ENCODE results near the gene CYP4F12.

CYP4F12 gene

DNA sequence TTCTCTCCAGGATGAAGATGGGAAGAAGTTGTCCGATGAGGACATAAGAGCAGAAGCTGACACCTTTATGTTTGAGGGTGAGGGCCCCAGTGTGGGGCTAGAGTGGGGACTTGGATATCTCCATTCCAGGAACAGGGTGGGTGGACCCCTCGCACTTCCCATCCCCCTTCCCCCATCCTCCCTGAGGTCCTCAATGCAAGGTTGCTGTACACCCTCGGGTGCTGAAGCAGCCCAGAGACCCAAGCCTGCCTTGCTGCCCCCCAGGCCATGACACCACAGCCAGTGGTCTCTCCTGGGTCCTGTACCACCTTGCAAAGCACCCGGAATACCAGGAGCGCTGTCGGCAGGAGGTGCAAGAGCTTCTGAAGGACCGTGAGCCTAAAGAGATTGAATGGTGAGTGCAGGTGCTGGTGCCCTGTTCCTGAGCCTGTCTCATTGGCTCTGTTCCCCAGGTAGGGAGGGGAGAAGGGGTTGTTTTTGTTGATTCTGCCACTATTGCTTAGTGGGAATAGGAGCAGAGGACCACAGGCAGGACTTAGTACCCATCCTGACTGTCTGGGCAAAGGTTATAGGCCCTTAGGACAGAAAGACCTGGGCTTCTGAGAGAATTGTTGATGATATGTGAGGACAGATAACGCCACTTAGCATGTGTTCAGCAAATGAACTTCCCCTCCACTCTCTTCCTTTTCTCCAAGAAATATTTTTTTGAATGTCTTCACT lies 20.2 kb upstream of the CYP4F12 start:
- DNase-seq (ENCODE audit: low spot score), result no peak
- TF ChIP-seq, protein P1, sequence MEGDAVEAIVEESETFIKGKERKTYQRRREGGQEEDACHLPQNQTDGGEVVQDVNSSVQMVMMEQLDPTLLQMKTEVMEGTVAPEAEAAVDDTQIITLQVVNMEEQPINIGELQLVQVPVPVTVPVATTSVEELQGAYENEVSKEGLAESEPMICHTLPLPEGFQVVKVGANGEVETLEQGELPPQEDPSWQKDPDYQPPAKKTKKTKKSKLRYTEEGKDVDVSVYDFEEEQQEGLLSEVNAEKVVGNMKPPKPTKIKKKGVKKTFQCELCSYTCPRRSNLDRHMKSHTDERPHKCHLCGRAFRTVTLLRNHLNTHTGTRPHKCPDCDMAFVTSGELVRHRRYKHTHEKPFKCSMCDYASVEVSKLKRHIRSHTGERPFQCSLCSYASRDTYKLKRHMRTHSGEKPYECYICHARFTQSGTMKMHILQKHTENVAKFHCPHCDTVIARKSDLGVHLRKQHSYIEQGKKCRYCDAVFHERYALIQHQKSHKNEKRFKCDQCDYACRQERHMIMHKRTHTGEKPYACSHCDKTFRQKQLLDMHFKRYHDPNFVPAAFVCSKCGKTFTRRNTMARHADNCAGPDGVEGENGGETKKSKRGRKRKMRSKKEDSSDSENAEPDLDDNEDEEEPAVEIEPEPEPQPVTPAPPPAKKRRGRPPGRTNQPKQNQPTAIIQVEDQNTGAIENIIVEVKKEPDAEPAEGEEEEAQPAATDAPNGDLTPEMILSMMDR (IDR thresholded peaks at IDR 0.05; ENCODE audit: extremely low read depth, missing control alignments), result no peak

DNA sequence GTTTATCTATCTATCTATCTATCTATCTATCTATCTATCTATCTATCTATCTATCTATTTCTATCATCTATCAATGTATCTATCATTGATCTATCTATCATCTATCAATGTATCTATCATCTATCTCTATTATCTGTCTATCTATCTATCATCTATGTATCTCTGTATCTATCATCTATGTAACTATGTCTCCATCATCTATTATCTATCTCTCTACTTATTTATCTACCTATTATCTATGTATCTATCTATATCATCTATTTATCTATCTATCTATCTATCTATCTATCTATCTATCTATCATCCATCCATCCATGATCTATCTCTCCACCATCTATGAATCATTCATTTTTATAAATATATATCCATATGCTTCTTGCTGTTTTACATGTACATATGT lies 16.4 kb upstream of the CYP4F12 start:
- no peak for DNase-seq (ENCODE audit: low spot score)
- TF ChIP-seq, protein P1 (IDR thresholded peaks at IDR 0.05; ENCODE audit: extremely low read depth, missing control alignments), result no peak

GRCh38 chr19:15663247-15663646 lies 9.6 kb upstream of the CYP4F12 start:
- no peak for DNase-seq (ENCODE audit: low spot score)
- TF ChIP-seq, protein P1 (IDR thresholded peaks at IDR 0.05; ENCODE audit: extremely low read depth, missing control alignments), result no peak

DNA sequence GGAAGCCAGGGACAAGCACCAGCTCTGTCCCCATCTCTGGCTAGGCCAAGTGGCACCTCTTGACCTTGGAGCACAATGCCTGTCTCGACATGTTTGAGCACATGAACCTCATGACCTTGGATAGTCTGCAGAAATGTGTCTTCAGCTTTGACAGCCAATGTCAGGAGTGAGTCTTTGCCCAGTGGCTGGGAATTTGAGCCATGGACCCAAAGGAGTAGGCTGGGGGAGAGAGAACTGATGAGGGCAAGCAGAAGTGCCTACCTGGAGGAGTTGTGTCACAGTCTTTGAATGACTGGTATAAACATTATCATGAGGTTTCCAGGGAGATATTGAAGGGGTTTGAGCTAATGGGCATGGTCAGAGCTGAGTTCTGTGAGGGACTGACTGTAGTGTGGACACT lies 6.7 kb upstream of the CYP4F12 start:
- no peak for DNase-seq (ENCODE audit: low spot score)
- TF ChIP-seq, protein P1 (IDR thresholded peaks at IDR 0.05; ENCODE audit: extremely low read depth, missing control alignments), result no peak

- TF ChIP-seq, protein P1 (IDR thresholded peaks at IDR 0.05; ENCODE audit: extremely low read depth, missing control alignments), result no peak
Measured at GRCh38 chr19:15666883-15667282, 6.0 kb upstream of the CYP4F12 start.

GRCh38 chr19:15669440-15669839 lies 3.4 kb upstream of the CYP4F12 start:
- DNase-seq (ENCODE audit: low spot score), result no peak
- TF ChIP-seq, protein P1 (IDR thresholded peaks at IDR 0.05; ENCODE audit: extremely low read depth, missing control alignments), result no peak

More at GRCh38 chr19:15666883-15667282, 6.0 kb upstream of the CYP4F12 start:
- no peak for DNase-seq (ENCODE audit: low spot score)

DNA sequence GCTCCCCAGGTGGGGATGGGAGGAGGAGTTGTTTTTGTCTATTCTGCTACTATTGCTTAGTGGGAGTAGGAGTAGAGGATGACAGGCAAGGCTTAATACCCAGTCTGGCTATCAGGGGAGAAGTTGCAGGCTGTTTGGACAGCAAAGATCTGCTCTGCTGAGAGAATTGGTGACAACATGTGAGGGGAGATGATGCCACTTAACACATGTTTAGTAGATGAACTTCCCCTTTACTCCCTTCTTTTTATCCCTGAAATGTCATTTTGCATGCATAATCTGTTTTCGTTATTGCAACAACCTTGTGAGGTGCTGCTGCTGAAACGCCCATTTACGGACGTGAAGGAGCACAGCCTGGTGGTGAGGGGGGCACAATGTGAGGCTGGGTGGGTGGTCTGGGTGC lies 3.0 kb upstream of the CYP4F12 start:
- TF ChIP-seq, protein P1 (IDR thresholded peaks at IDR 0.05; ENCODE audit: extremely low read depth, missing control alignments), result no peak
- DNase-seq (ENCODE audit: low spot score), result no peak

All from GM20000 (cell line).